Prostate gland (tissue), 1 donor: ENCODE data around the gene MDFIC2.

ENCODE experiments used
- POLR2A ChIP-seq: fragments of 450-650 bp; IDR thresholded peaks from one replicate; pipeline ENCODE4 v1.6.1; 2016; ENCODE audit warnings: antibody characterized with exemption, mild to moderate bottlenecking
- POLR2AphosphoS5 ChIP-seq: sonication (generic); formaldehyde crosslinking; IDR thresholded peaks from one replicate; pipeline ENCODE4 v1.6.1; 2017; ENCODE audit warnings: antibody characterized with exemption

DNA sequence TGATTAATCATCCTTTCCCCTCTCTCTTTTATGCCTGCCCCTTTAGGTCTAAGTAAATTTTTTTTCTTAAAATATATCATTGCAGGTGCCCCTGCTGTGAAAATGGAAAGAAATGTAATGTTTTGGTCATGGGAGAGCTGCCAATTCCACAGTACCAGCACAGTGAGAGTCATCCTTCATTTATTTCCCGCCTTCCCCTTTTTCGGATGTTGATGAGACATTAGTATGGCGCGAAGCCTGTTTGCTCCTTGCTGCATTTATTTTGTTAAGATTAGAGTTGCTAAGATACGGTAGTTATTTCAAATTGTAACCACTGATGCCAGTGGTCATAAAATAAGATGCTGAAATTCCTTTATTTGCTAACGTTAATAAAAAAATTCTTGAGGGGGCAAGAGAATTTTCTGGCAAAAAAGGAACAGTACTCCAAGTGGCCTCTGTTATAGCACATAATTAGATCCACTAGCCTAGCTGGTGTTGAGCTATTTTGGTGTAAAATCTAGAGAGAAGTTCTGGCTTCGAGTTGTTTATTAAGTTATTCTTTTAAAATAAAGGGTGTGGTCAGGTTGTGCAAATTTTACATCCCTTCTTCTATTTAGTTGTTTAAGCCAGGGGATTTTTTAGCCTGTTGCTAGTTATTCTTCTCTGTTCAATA lies 62.8 kb downstream of the MDFIC2 start:
- TF ChIP-seq POLR2AphosphoS5 (no peak), POLR2A (no peak)
